Activated effector memory CD4-positive, alpha-beta T cell treated with Interleukin-2 at 50 U/mL for 16 hours (primary cell): ENCODE results near the gene MAD2L2.

Experiments used
- DNase-seq: peaks from one replicate; pipeline ENCODE4 v3.0.0-alpha.2; 2020

MAD2L2 gene

DNA sequence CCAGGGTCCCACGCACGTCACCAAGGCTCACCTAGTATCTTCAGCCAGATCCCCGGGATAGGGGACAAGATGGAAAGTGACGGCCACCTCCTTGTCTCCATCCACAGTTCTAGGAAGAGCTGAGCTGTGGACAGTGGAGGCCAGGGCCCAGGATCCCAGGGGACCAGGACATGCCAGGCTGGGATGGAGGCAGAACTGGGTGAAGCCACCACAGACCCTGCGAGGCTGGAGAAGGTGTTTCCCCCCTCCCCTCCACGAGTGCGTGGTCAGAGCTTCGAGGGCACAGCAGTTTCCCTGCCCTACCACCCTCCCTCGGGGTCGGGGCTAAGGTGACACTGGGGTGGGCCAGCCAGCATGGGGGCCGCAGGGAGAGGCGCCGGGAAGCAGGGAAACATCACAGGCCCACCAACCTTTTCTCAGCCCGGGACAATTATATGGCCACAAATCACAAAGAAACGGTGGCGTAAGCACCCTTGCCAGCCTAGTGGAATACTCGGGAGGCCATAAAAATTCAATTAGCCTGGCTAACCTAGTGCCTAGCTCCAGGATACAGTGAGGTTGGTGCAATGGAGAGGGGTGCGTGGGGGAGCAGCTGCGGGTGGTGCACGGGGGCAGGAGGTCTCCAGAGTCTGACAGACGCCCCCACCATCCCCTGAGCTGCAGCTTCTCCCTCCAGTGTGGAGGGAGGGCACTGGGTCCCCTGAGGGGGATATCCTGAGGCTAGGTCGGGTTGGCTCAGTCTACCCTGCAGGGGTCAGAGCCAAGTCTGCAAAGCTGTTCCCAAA is 23.9 kb upstream of the MAD2L2 start:
- no peak for DNase-seq

DNA sequence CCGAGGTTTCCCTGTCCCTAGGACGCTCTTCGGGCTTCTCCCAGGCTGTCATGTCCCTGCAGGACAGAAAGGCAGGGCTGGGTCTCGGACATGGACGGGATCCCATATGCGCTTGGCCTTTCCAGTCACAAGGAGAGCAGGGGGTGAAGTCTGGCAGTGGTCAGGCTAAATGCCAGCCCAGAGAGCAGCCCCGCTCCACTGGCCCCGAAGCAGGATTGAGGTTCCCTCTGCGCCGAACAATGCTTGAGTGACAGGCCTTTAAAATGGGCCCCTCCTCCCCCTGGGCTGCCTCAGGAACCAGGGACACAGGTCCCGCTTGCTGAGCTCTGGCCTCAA is 23.2 kb upstream of the MAD2L2 start:
- no peak for DNase-seq

- DNase-seq, result no peak
Measured at GRCh38 chr1:11703357-11704193, 22.6 kb upstream of the MAD2L2 start.

DNA sequence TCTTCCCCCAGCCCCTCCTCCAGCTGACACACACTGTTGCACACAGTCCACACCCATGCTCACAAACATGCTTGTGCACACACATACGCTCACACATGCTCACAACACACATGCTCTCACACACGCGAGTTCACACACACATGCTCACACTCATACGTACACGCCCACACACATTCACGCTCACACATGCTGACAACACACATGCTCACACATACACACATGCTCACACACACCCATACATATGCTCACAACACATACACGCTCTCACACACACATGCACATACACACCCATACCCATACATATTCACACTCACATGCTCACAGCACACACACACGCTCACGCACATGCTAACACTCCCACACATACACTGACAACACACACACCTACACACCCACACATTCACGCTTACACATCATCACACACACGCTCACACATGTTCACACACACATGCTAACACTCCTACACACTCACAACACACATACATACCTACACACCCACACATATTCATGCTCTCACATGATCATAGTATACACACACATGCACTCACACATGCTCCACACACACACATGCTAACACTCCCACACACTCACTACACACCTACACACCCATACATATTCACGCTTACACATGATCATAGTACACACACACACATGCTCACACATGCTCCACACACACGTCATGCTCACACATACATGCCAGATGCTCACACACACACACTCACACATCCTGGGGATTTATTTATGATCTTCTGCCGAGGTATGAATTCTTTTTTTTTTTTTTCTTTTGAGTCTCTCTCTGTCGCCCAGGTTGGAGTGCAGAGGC is 21.2 kb upstream of the MAD2L2 start:
- DNase-seq, result no peak

DNA sequence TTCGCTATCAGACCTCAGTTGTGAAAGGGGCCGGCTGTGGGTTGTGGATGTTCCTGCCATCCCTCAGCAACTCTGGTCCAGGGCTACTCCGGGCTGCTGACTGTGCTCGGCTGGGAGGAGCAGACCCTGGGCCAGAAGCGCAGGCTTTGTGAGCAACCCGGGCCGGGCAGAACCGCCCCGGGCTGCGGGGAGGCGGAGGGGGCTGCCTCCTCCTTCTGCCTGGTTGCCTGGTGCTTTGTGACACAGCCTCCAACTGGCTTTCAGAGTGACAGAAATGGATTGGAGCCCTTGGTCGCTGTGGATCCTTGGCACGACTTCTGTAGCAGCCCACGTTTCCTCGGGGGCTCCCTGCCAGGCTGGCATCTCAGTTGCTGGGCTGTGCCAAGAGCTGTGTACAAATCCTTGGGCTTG is 20.6 kb upstream of the MAD2L2 start:
- no peak for DNase-seq

- DNase-seq, result no peak
Measured at GRCh38 chr1:11700601-11701467, 19.9 kb upstream of the MAD2L2 start.

DNA sequence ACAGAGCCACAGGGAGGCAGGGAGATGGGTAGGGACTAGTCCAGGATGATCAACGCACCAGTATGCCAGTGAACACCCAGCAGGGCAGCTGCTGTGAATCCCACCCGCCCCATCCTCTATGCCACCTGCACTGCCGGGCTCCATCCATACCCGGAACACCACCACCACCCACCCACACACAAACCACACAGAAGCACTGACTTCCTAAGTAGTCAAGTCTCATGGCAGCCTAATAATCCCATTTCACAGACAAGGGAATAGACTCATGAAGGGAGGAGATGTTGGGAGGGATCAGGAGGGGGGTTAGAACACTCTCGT is 16.9 kb upstream of the MAD2L2 start:
- DNase-seq, result no peak

GRCh38 chr1:11697188-11697892 is 16.4 kb upstream of the MAD2L2 start:
- DNase-seq, result no peak

DNA sequence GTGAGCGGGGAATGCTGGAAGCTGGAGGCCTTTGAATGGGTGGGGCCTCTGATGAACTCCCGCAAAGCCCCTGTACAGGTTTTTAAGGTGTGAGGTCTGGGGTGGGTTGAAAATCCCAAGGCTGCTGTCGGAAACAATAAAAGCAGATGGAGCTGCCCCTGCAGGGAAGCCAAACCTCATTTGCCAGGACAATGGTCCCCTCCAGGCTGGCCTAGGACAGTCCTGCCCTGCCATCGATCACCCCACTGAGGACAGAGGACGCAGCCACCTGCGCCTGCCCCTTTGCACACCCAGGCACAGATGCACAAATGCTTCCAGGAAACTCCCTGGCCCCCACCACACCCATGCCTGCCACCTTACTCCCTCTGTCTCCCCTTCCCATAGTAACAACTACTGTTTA is 14.9 kb upstream of the MAD2L2 start:
- no peak for DNase-seq

DNA sequence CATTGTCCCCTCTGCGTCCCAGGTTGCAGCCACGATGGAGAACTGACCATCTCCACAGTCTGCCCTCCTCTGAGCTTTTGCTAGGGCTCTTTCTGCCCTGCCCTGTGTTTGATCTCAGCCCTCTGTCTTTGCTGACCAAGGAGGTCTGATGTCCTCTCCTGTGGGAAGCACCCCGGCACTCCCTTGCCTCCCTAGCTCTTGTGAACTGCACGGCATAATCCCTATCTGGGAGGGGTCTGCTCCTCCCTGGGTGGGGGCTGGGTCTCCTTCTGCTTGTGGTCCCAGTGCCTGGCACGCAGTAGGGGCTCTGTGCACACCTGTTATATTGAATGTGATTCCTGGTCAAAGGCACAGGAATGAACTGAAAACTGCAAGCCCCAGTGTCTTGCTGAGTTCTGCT is 13.0 kb upstream of the MAD2L2 start:
- DNase-seq, result no peak

- DNase-seq, result peak; percentile 22
Measured at GRCh38 chr1:11693024-11693590, 12.2 kb upstream of the MAD2L2 start.

DNA sequence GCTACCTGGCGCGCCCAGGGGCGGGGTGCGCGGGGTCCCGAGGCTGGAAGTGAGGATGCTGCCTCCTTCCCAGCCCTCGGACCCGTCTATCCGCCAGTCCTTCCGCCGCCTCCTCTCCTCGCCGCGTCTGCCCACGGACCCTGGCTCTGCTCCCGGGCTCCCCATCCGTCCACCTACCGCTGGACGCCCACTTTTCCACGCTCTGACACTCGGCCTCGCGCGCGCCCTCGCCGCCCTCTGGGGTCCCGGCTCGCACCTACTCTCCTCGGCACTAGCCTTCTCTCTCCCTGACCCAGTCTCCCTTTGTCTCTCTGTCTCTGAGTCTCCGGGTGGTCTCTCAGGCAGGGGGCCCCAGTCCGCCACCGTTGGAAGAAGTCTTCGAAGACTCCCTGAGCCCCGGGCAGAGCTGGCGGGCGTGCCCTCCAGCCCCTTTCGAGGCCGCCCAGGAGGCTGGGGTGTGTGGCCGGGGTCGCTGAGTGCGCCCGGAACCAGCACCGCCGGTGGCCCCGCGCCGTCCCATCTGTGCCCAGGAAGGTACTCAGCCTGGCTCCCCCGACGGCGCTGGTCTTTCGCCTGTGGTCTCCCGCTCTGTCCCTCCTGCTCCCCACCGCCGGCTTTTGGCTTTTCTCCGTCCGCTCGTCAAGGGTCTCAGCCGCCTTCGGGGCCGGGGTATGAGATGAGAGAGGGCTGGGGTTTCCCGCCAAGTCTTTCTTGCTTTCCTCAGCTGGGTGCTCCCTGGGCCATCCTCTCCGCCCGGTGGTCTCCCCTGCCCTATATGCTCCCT is 11.2 kb upstream of the MAD2L2 start:
- DNase-seq, result no peak

- DNase-seq, result no peak
Measured at GRCh38 chr1:11691302-11691914, 10.5 kb upstream of the MAD2L2 start, which contains the start of gene DRAXIN. DRAXIN (plus strand) TSS chr1:11691710; CDS start chr1:11706259, 14,549 bp downstream.

DNA sequence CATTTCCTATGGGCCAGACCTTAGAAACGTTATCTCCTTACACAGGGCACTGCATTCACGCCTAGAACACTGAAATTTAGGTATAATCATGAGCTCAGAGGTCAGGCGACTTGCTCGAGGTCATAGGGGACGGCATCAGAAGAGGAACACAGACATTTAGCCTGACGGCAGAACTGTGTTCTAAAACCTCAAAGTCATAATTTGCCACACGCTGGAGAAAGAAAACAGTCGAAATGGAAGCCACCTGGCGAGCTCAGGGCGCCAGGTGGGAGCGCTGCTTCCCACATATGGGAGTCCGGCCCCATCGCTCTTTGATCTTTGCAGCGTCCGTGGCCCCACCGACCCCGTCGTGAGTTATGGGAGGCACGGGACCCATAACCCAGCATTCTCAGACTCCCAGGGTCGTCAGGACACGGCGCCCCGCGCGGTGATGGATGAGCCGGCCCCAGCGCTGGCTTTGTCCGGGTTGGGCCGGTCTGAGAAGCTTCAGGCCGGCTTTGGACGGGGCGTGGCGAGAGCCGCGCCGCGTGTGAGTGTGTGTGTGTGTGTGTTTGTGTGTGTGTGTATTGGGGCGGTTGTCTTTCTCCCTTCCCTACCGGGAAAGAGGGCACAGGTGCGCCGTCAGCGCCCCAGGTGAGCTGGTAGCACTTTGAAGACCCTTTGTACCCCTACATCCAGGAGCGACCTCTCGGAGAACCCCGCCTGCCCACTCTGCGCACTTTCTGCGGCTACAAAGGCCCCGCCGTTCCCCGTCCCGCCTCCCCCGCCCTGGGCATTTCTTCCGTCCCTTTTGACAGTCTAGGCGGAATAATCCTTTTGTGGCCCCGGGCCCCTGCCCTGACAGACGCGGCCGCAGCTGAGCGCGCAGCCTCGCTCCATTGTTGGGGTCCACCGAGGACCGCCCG is 9.7 kb upstream of the MAD2L2 start:
- no peak for DNase-seq

GRCh38 chr1:11688506-11688905 is 7.6 kb upstream of the MAD2L2 start:
- DNase-seq, result no peak

DNA sequence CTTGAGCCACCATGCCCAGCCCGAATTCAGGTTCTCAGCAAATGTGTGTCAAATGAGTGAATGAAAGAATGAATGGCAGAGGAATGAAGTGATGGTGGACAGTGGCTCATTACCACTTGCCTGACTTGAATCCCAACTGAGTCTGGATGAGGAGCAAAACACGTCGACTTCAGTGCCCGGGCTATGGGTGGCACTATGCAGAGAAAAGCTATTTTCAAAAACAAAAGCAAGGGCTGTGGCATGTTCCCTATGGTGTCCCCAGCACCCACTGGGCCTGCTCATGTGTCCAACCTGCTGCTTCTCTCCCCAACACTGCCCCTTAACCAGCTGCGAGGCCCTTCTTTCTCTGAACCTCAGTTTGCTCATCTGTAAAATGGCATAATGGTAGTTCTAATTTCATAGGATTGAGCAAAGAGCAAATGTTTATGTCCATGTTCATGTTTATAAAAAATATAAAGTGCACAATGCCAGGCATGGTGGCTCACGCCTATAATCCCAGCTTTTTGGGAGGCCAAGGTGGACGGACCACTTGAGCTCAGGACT is 4.3 kb upstream of the MAD2L2 start:
- DNase-seq, result no peak

DNA sequence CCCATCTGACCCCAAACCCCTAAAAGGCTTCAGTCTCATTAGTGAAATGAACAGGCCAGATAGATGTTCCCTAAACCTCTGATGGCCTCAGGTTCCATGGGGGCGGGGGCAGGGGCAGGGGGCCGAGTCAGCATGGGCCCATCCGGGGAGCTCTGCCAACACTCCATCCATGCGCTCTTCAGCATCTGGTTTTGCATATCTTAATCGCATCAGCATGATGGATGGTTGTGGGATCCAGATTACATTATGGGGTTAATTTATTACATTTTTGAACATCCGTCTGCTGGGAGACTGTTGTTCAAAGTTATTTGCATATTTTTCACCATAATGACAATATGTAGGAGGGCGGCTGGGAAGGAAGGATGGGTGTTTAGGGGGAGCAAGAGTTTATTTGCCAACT is 3.1 kb upstream of the MAD2L2 start:
- DNase-seq, result no peak

- no peak for DNase-seq
Measured at GRCh38 chr1:11682799-11683198, 1.9 kb upstream of the MAD2L2 start.

DNA sequence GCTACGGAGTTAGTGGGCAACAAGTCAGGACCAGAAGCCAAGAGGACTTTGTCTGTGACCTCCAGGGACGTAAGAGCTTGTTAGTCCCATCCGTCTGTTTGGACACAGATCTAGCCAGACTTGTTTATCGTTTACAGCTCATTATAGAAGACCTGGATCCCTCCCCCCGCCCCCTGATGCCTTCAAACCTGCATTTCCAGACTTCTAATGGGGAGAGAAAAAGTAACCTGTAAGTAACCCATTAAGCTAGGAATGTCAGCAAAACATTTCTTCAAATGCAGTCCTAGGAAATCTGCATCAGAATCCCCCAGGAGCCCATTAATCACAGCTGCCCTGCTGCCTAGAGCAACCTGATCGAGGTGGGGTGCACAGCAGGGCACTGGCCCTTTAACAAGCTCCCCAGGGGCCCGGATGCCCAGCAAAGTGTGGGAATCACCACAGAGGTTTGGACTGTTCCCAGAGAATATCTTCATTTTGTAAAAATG is 1.4 kb upstream of the MAD2L2 start:
- DNase-seq, result no peak
